Naive thymus-derived CD4-positive, alpha-beta T cell (primary cell): ENCODE results near the gene ADAT3. TPM values are rescaled to one million over a fixed set of nuclear protein-coding genes. Genes with fewer than 3 reads are reported as not detected.

Experiments used
- ATAC-seq: fragments of 150-1000 bp; cut with Tn5 transposase; 2 replicates; pipeline ENCODE4 v1.10.0; 2021; ENCODE audit warnings: mild to moderate bottlenecking, moderate library complexity
- CTCF ChIA-PET: fragments of 350-600 bp; sonication (Branson Sonifier 250); formaldehyde crosslinking; loops from one replicate; lab custom pipeline; 2021; ENCODE audit warnings: antibody characterized with exemption; lab: Charles Lee
- POLR2A ChIA-PET: fragments of 350-600 bp; sonication (Branson Sonifier 250); formaldehyde crosslinking; loops from one replicate; lab custom pipeline; 2021; ENCODE audit warnings: antibody characterized with exemption, inconsistent platforms; lab: Charles Lee
- DNase-seq, 9 donors: peaks; one replicate each; pipeline versions ENCODE4 v3.0.0 to v3.0.0-alpha.2; 2020 to 2022; ENCODE audit warnings: mixed read lengths in 1 of 9
- H3K27ac ChIP-seq: one replicate; pipeline ENCODE4 v1.7.0; 2013; ENCODE audit warnings: mild to moderate bottlenecking, low read depth, low read length, moderate library complexity
- H3K27me3 ChIP-seq, 2 donors: one replicate each; pipeline ENCODE4 v1.7.0; 2013; ENCODE audit warnings: low read length in 2 of 2, mild to moderate bottlenecking in 2 of 2, moderate library complexity in 2 of 2; ENCODE audit not compliant: control insufficient read depth in 2 of 2, insufficient read depth in 2 of 2
- H3K36me3 ChIP-seq, 3 experiments: 1 replicate in 2 of 3; 2 replicates in 1 of 3; pipeline ENCODE4 v1.7.0; 2013; ENCODE audit warnings: low read length in 3 of 3, mild to moderate bottlenecking in 3 of 3, moderate library complexity in 1 of 3; ENCODE audit not compliant: insufficient read depth in 3 of 3, control insufficient read depth in 2 of 3
- H3K4me1 ChIP-seq, 2 donors: one replicate each; pipeline ENCODE4 v1.7.0; 2013; ENCODE audit warnings: low read length in 2 of 2, mild to moderate bottlenecking in 2 of 2, moderate library complexity in 1 of 2; ENCODE audit not compliant: control insufficient read depth in 2 of 2, insufficient read depth in 2 of 2
- H3K4me3 ChIP-seq: 2 replicates; pipeline ENCODE4 v1.7.0; 2013; ENCODE audit warnings: mild to moderate bottlenecking, low read length
- H3K9me3 ChIP-seq, 3 experiments: 1 replicate in 2 of 3; 2 replicates in 1 of 3; pipeline ENCODE4 v1.7.0; 2013; ENCODE audit warnings: low read length in 3 of 3; ENCODE audit not compliant: control insufficient read depth in 2 of 3
- H3K27ac Mint-ChIP-seq, 9 donors: one replicate each; pipeline ENCODE4 v1.8.0; 2020 to 2022; ENCODE audit warnings: mixed read lengths in 9 of 9, mild to moderate bottlenecking in 8 of 9, moderate library complexity in 5 of 9, inconsistent platforms in 2 of 9
- H3K27me3 Mint-ChIP-seq, 5 donors: one replicate each; pipeline ENCODE4 v1.8.0; 2021 to 2022; ENCODE audit warnings: mixed read lengths in 5 of 5, mild to moderate bottlenecking in 1 of 5
- H3K36me3 Mint-ChIP-seq, 5 donors: one replicate each; pipeline ENCODE4 v1.8.0; 2020 to 2022; ENCODE audit warnings: mixed read lengths in 5 of 5, mild to moderate bottlenecking in 3 of 5, inconsistent platforms in 1 of 5
- H3K4me1 Mint-ChIP-seq, 7 donors: one replicate each; pipeline ENCODE4 v1.8.0; 2020 to 2022; ENCODE audit warnings: mixed read lengths in 7 of 7, mild to moderate bottlenecking in 3 of 7, inconsistent platforms in 1 of 7
- H3K4me3 Mint-ChIP-seq, 10 donors: one replicate each; pipeline ENCODE4 v1.8.0; 2020 to 2022; ENCODE audit warnings: mild to moderate bottlenecking in 10 of 10, mixed read lengths in 10 of 10, moderate library complexity in 6 of 10, inconsistent platforms in 2 of 10
- H3K9me3 Mint-ChIP-seq, 11 donors: one replicate each; pipeline ENCODE4 v1.8.0; 2020 to 2022; ENCODE audit warnings: mixed read lengths in 11 of 11, mild to moderate bottlenecking in 4 of 11, inconsistent platforms in 1 of 11, moderate library complexity in 1 of 11
- intact Hi-C, 2 donors: fragments of 100-400 bp; cut with micrococcal nuclease; formaldehyde crosslinking; loops; one replicate each; pipeline ENCODE4 v1.15.1; 2023
- polyA plus RNA-seq, 2 donors: library from polyadenylated mRNA; unstranded; fragments of 300-500 nt; fragmentation: Illumina TruSeq; gene quantifications; one replicate each; pipeline ENCODE4 v1.2.3, GENCODE V29; 2021
- total RNA-seq, 6 experiments: library from RNA in 5 of 6; stranded (reverse) in 5 of 6; gene quantifications; 1 replicate in 5 of 6; 2 replicates in 1 of 6; pipeline ENCODE4 v1.2.3 and lab custom pipeline; 2021 to 2026

ADAT3 gene
- total and polyA plus RNA-seq, 7 experiments from 2014 or later = 2.2 to 13.5 (median 5.9) TPM

GRCh38 chr19:1950640-1951039 is 45.4 kb downstream of the ADAT3 start:
- Histone ChIP-seq H3K4me1 (peaks cover 0 to 7% of the 10 kb centered on the region in 2 donors), H3K27ac (no peak overlapping the region), H3K4me3 (no peak overlapping the region), H3K36me3 (peaks cover 0 to 42% (median 0%) of the 10 kb centered on the region in 3 experiments), H3K9me3 (no peaks in the 10 kb centered on the region), H3K27me3 (no peaks in the 10 kb centered on the region)
- peaks cover 6 to 56% (median 25%) of the 10 kb centered on the region in 7 donors for H3K4me1 Mint-ChIP-seq
- peaks cover 0 to 4% (median 0%) of the 10 kb centered on the region in 5 donors for H3K36me3 Mint-ChIP-seq
- POLR2A ChIA-PET = no interaction called here
- H3K4me3 Mint-ChIP-seq = no peak overlapping the region
- no peaks in the 10 kb centered on the region for H3K9me3 Mint-ChIP-seq
- no peak for ATAC-seq
- CTCF ChIA-PET = no interaction called here
- H3K27ac Mint-ChIP-seq = peak overlapping the region in 3 of 9 donors; percentile 13 to 43 (median 28)
- intact Hi-C loops = no loop called here
- no peak for DNase-seq
- H3K27me3 Mint-ChIP-seq = no peaks in the 10 kb centered on the region

- Mint-ChIP-seq H3K27ac (no peak overlapping the region), H3K9me3 (peaks cover 0 to 4% (median 0%) of the 10 kb centered on the region in 11 donors), H3K4me1 (peaks cover 5 to 56% (median 25%) of the 10 kb centered on the region in 7 donors), H3K36me3 (peaks cover 0 to 4% (median 0%) of the 10 kb centered on the region in 5 donors), H3K27me3 (no peaks in the 10 kb centered on the region), H3K4me3 (no peak overlapping the region)
- H3K4me1 ChIP-seq = no peaks in the 10 kb centered on the region
- ATAC-seq (no peak), DNase-seq (no peak)
- intact Hi-C loops = no loop called here
- H3K9me3 ChIP-seq = no peaks in the 10 kb centered on the region
- H3K36me3 ChIP-seq = peaks cover 0 to 59% (median 0%) of the 10 kb centered on the region in 3 experiments
- no peak overlapping the region for H3K4me3 ChIP-seq
- CTCF ChIA-PET = no interaction called here
- H3K27me3 ChIP-seq = no peaks in the 10 kb centered on the region
- POLR2A ChIA-PET = interaction anchor here (1.1 kb wide), 1 partner anchor 36 kb away, joined by 4 read pairs; no protein-coding TSS in a partner anchor
- no peak overlapping the region for H3K27ac ChIP-seq
These were observed 47.4 kb downstream of the ADAT3 start for GRCh38 chr19:1952635-1953034.

- Mint-ChIP-seq H3K36me3 (peaks cover 0 to 4% (median 0%) of the 10 kb centered on the region in 5 donors), H3K9me3 (peaks cover 0 to 4% (median 0%) of the 10 kb centered on the region in 11 donors), H3K4me1 (peaks cover 5 to 56% (median 25%) of the 10 kb centered on the region in 7 donors), H3K4me3 (no peak overlapping the region), H3K27me3 (no peaks in the 10 kb centered on the region), H3K27ac (no peak overlapping the region)
- peaks cover 0 to 59% (median 0%) of the 10 kb centered on the region in 3 experiments for H3K36me3 ChIP-seq
- CTCF ChIA-PET = no interaction called here
- H3K27ac ChIP-seq = no peak overlapping the region
- intact Hi-C loops = no loop called here
- H3K4me3 ChIP-seq = no peak overlapping the region
- H3K4me1 ChIP-seq = no peaks in the 10 kb centered on the region
- DNase-seq (no peak), ATAC-seq (no peak)
- POLR2A ChIA-PET = interaction anchor here (0.6 to 1.1 kb wide), 2 partner anchors 36 to 70 kb away, joined by 4 read pairs; no protein-coding TSS in a partner anchor
- no peaks in the 10 kb centered on the region for H3K9me3 ChIP-seq
- no peaks in the 10 kb centered on the region for H3K27me3 ChIP-seq
These were observed 47.8 kb downstream of the ADAT3 start for GRCh38 chr19:1953037-1953436.

GRCh38 chr19:1953441-1954094 is 48.4 kb downstream of the ADAT3 start:
- peaks cover 0 to 4% (median 0%) of the 10 kb centered on the region in 11 donors for H3K9me3 Mint-ChIP-seq
- ChIA-PET POLR2A (interaction anchor here (0.6 kb wide), 1 partner anchor 71 kb away, joined by 4 read pairs; no protein-coding TSS in a partner anchor), CTCF (no interaction called here)
- H3K4me1 ChIP-seq = no peaks in the 10 kb centered on the region
- ATAC-seq = no peak
- H3K4me3 Mint-ChIP-seq = no peak overlapping the region
- H3K27me3 ChIP-seq = no peaks in the 10 kb centered on the region
- no peaks in the 10 kb centered on the region for H3K27me3 Mint-ChIP-seq
- no peaks in the 10 kb centered on the region for H3K9me3 ChIP-seq
- H3K27ac Mint-ChIP-seq = no peak overlapping the region
- DNase-seq = no peak
- intact Hi-C loops = no loop called here
- H3K27ac ChIP-seq = no peak overlapping the region
- H3K36me3 Mint-ChIP-seq = peaks cover 0 to 4% (median 0%) of the 10 kb centered on the region in 5 donors
- H3K4me1 Mint-ChIP-seq = peaks cover 5 to 54% (median 23%) of the 10 kb centered on the region in 7 donors
- H3K36me3 ChIP-seq = peaks cover 0 to 59% (median 0%) of the 10 kb centered on the region in 3 experiments
- H3K4me3 ChIP-seq = no peak overlapping the region

- Histone ChIP-seq H3K27me3 (no peaks in the 10 kb centered on the region), H3K27ac (no peak overlapping the region), H3K4me3 (no peak overlapping the region), H3K4me1 (no peaks in the 10 kb centered on the region), H3K9me3 (no peaks in the 10 kb centered on the region), H3K36me3 (peaks cover 0 to 49% (median 0%) of the 10 kb centered on the region in 3 experiments)
- CTCF ChIA-PET = no interaction called here
- Mint-ChIP-seq H3K4me1 (peaks cover 0 to 48% (median 18%) of the 10 kb centered on the region in 7 donors), H3K27ac (no peak overlapping the region), H3K27me3 (no peaks in the 10 kb centered on the region), H3K4me3 (no peak overlapping the region), H3K9me3 (peaks cover 0 to 4% (median 0%) of the 10 kb centered on the region in 11 donors), H3K36me3 (no peaks in the 10 kb centered on the region)
- ATAC-seq (no peak), DNase-seq (no peak)
- intact Hi-C loops = no loop called here
- POLR2A ChIA-PET = no interaction called here
These were observed 49.3 kb downstream of the ADAT3 start for GRCh38 chr19:1954532-1954933.

GRCh38 chr19:1955171-1956121 is 50.2 kb downstream of the ADAT3 start:
- Histone ChIP-seq H3K9me3 (no peaks in the 10 kb centered on the region), H3K4me3 (no peak overlapping the region), H3K27ac (no peak overlapping the region), H3K27me3 (no peaks in the 10 kb centered on the region), H3K4me1 (no peaks in the 10 kb centered on the region), H3K36me3 (peaks cover 0 to 54% (median 0%) of the 10 kb centered on the region in 3 experiments)
- H3K4me3 Mint-ChIP-seq = no peak overlapping the region
- CTCF ChIA-PET = no interaction called here
- ATAC-seq (no peak), DNase-seq (no peak)
- H3K27ac Mint-ChIP-seq = peak overlapping the region in 1 of 9 donors; percentile 74
- H3K9me3 Mint-ChIP-seq = peaks cover 0 to 4% (median 0%) of the 10 kb centered on the region in 11 donors
- intact Hi-C loops = no loop called here
- POLR2A ChIA-PET = no interaction called here
- no peaks in the 10 kb centered on the region for H3K27me3 Mint-ChIP-seq
- H3K36me3 Mint-ChIP-seq = no peaks in the 10 kb centered on the region
- H3K4me1 Mint-ChIP-seq = peaks cover 0 to 42% (median 17%) of the 10 kb centered on the region in 7 donors
